CD4-positive, alpha-beta T cell treated with Interleukin-15 for 1 hour (primary cell): ENCODE data around the gene ICOSLG.
"Not testable (repeated sequence)": the region's sequence is repeated elsewhere in the genome, so short reads cannot be mapped to it uniquely, and the experiment has no call there.

ENCODE experiments used
- DNase-seq: peaks from one replicate; pipeline ENCODE4 v3.0.0-alpha.2; 2020

The ICOSLG gene

DNA sequence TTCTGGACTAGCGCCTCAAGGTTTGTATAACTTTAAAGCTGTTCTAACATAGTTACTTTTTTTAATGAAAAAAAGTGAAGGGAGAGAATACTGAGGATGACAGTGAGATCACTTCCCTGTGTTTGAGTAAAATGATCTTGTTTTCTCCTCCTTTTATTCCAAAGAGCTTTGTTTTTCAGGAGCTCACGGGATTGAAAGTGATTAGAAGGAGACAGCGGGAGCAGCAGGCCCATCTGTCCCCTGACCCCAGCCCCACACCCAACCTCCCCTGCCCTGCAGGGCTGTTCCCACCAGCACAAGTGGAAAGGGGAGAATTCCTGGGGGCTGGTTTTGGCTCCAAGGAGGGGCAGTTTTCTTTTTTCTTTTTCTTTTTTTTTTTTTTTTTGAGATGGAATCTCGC lies 23.0 kb upstream of the ICOSLG start:
- no peak for DNase-seq

GRCh38 chr21:44263221-44263760 lies 22.5 kb upstream of the ICOSLG start:
- DNase-seq, result no peak

DNA sequence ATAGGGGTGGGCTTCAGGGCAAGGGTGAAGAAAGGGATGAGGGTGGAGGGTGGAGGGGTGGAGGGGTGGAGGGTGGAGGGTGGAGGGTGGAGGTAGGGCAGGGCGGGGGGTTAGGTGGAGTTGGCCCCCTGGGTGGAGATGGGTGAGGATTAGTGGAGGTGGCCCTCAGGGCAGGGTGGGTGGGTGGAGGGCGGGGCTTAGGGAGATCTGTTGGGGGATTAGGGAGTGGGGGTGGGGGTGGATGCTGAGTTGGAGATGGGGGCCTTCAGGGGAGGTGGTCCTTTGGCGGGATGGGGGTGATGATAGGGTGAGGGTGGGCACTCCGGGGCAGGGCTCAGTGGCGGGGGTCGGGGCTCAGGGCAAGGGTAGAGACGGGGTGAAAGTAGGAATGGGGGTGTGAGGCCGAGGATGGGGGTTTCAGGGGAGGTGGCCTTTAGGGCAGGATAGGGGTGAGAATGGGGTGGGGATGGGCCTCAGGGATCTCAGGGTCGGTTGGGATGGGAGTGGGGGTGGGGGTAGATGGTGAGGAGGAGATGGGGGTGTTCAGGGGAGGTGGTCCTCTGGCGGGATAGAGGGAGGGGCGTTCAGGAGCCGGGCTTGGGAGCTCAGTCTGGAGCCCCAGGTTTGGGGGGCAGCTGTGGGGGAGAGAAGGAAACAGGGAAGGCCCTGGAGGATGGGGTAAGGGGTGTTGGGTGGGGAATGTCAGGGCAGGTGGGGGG lies 21.8 kb upstream of the ICOSLG start:
- no peak for DNase-seq

DNA sequence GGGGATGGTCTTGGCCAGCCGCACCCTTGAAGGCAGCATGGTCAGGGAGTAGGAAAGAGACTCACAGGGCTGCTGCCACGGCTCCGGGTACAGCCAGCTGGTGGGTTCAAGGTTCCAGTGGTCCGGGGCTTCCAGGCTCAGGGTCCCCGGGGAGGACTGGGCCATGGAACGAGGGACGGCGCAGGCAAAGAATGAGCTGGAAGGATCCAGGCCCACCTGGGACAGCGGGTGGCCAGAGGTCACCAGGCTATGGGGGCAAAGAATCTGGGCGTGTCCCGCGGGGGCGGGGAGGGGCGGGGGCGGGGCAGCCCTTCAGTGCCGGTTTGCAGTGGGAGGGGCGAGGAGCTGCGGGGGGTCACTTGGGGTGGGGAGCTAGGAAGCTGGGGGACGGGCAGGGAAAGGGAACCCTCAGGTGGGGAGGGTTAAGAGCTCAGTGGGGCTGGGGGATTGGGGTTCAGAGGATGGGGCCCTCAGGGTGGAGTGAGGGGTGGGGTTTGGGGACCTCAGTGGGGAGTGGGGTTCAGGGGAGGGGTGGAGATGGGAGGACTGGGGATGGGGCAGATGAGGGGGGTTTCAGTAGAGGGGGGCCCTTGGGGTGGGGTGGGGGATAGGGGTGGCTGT lies 21.0 kb upstream of the ICOSLG start, which contains the start of gene DNMT3L:
Gene DNMT3L (minus strand): TSS at position 223 of the 621 bp plus-strand sequence. CDS start 638 bp downstream, outside the sequence.
- no peak for DNase-seq

DNA sequence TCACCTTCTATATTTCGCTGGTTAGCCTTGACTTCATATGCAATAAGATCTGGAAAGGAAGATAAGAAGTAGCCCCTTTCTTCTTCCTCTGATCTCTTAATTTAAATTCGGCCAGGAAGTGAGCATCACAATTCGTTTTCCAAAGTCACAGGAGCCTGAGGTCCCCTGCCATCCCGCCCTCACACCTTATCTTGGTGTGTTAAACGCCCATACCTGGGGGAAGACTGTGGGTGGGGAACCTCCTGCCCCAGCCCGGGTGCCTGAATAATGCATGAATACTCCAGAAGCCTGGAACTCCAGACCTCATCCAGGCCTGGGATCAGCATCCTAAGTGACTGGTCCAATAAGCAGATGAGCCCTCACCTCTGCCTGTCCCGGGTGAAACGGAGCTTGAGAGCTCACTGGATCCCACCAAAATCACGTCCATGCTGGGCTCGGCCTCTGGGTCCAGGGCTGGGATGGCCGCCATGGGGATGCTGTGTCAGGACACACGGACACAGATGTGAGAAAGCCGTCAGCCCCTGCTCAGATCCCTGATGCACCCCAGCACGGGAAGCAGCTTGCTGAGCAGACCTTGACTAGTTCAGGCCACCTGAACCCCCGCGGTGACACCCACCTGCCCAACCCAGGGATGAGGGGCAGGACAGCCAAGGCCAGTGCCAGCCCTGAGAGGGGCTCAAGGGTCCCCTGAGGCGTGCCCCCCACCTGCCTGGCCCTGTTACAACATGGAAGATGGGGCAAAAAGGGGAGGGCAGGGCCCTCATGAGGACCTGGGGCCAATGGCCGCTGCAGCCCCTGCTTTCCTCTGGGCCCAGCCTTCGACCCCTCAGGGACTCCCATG lies 20.3 kb upstream of the ICOSLG start:
- DNase-seq, result no peak

DNA sequence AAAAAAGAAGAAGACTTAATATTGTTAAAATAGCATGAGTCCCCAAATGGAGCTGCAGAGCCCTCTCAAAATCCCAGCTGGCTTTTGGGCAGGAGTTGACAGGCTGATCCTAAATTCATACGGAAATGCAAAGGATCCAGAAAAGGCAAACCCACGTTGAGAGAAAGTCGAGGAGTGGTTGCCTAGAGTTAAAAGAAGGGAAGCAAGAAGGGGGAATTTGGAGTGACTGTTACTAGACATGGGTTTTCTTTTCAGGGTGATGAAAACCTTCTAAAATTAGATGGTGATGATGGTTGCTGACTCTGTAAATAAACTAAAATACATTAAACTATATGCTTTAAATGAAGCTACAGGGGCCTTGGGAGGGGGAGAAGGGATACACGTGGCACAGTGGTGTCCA lies 19.3 kb upstream of the ICOSLG start:
- DNase-seq, result no peak

DNA sequence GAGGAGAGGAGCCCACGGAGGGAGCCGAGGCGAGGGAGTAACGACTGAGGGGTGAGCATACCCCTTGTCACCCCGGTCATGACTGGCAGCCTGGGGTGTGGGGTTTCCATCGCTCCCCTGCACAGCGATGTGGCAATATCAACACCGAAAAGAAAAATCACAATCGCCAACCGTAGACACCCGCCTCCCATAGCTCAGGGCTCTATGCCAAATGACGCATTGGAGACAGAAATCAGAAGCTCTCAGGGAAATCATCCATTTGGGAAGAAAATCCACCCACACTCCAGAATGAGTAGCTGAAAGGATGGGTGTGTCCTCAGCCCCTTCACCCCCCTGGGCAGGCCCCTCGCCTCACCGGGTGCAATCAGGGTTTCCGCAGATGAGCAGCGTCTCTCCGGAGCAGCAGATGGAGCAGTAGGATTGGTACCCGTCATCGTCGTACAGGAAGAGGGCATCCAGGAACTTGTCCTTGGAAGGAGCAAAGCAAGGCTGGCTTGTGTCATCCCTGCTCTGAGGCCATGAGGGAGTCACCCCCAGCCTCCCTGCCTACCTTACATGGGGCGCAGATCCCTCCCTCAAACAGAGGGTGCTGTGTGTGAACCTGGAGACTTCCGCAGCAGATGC lies 18.5 kb upstream of the ICOSLG start:
- DNase-seq, result no peak

- no peak for DNase-seq
These were observed 17.4 kb upstream of the ICOSLG start for GRCh38 chr21:44258056-44258725.

DNA sequence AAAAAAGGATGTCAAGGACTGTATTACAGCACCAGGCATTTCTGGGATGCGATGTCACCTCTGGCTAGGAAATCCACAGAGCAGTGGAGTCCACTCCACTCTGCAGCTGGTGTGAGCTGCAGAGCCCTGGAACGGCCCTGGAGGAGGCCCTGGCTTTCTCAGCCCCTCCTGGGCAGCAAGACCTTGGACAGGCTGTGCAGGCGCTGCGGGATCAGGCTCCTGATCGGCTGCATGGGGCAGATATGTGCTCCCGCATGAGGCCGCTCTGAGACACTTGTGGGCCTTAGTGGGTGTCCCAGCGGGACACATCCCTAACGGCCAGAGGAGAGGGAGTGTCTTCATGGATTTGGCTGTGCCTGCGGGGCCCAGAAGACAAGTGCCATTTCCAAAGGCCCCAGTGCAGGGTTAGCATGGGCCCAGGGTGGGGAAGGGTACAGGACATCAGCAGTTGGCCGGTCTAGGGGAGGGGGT lies 14.8 kb upstream of the ICOSLG start:
- no peak for DNase-seq

DNA sequence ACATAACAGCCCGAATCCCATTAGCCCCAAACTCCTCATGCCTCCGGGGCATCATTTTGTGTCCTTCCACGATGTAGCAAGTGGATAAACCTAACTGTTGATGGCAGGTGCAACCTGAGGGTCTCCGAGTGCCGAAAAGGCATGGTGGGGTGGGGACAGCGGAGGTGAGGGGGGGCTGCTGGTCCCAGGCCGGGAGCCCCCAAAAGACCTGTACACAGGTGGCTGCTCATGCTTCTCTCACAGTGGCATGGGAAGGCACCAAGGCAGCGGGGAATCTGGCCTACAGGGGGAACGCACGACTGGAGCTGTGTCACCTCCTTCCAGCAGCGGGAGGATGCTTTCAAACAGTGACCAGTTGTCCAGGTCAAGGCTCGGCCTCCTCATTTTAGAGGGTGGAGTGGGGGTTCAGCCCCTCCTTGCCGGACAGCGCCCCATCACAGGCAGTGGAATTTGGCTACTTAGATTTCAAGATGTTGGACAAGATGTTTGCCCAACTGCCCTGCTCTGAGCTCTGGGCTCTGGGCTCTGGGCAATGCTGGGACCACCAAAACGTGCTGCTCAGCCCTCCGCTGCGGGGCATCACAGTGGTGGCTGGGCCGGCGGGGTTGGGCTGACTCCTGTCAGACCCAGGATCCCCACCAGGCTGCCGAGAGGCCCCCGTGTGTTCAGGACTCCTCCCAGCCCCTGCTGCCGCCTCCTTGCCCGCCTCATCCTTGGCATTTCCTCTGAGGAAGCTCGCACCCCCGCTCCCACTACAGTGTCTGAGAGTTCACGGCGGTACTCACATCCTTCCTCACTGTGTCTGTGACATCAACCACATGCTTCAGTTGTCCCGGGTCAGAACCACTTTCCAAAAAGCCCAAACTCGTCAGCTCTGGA lies 13.3 kb upstream of the ICOSLG start:
- no peak for DNase-seq

GRCh38 chr21:44249204-44250037 lies 8.7 kb upstream of the ICOSLG start:
- not testable (repeated sequence) for DNase-seq

GRCh38 chr21:44247904-44248303 lies 7.2 kb upstream of the ICOSLG start:
- DNase-seq, result not testable (repeated sequence)

GRCh38 chr21:44243980-44244379 lies 3.2 kb upstream of the ICOSLG start:
- not testable (repeated sequence) for DNase-seq

DNA sequence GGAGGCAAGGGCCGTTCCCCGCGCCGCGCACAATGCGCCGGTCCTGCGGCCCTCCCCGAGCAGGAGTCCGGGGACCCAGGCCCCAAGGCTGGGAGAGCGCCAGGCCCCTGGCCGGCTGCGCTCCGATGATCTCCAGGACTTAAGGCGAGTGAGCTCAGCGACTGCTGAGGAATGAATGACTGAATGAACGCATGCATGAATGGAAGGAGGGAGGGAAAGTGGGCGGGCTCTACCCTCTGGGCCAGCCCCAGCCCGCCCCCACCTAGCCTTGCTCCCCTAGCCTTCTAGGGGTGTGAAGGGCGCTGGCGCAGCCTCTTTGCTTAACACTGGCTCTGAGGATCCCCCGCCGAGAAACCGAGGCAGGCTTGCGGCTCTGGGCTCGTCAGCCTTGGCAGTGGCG lies 538 bp upstream of the ICOSLG start:
- not testable (repeated sequence) for DNase-seq

DNA sequence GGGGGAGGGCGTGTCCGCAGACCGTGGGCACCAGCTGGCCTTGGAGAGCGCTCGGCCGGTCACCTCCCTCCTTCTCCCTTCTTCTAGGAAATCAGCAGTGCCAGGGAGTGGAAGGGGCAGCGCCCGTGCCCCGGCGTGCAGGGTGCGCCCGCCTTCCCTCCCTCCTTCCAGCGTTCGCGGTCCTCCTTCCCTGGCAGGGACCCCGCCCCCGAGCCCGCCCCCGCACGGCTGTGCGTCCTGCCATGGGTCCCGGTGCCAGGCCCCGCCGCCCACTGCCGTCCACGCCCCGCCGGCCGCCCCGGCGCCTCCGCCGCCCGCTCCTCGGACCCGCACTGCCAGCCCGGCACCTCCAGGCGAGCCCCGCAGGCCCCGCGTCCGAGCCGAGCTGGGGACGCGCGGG lies 390 bp downstream of the ICOSLG start:
- DNase-seq, result not testable (repeated sequence)

- not testable (repeated sequence) for DNase-seq
These were observed 11.2 kb downstream of the ICOSLG start for GRCh38 chr21:44229561-44229960.

GRCh38 chr21:44228109-44228508 lies 12.6 kb downstream of the ICOSLG start:
- not testable (repeated sequence) for DNase-seq

GRCh38 chr21:44227614-44228013 lies 13.1 kb downstream of the ICOSLG start:
- DNase-seq, result not testable (repeated sequence)

- DNase-seq, result not testable (repeated sequence)
These were observed 15.1 kb downstream of the ICOSLG start for GRCh38 chr21:44225605-44226004.

GRCh38 chr21:44223334-44223733 lies 17.4 kb downstream of the ICOSLG start:
- not testable (repeated sequence) for DNase-seq
